ENCODE measurements around the gene GNB5.

GRCh38 chr15:52107238-52107637 lies 84.0 kb downstream of the GNB5 start:
- TF ChIP-seq, protein P1, sequence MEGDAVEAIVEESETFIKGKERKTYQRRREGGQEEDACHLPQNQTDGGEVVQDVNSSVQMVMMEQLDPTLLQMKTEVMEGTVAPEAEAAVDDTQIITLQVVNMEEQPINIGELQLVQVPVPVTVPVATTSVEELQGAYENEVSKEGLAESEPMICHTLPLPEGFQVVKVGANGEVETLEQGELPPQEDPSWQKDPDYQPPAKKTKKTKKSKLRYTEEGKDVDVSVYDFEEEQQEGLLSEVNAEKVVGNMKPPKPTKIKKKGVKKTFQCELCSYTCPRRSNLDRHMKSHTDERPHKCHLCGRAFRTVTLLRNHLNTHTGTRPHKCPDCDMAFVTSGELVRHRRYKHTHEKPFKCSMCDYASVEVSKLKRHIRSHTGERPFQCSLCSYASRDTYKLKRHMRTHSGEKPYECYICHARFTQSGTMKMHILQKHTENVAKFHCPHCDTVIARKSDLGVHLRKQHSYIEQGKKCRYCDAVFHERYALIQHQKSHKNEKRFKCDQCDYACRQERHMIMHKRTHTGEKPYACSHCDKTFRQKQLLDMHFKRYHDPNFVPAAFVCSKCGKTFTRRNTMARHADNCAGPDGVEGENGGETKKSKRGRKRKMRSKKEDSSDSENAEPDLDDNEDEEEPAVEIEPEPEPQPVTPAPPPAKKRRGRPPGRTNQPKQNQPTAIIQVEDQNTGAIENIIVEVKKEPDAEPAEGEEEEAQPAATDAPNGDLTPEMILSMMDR (conservative IDR thresholded peaks at IDR 0.05) = no peak
- TF ChIP-seq EZH2 (IDR thresholded peaks at IDR 0.05; ENCODE audit: low read depth) = no peak
